ENCODE data around the gene EIF4E3. TPM values are rescaled to one million over a fixed set of nuclear protein-coding genes. Genes with fewer than 3 reads are reported as not detected.

EIF4E3 gene
- total RNA-seq, 4 donors from 2014 or later: 36.2 to 51.9 (median 39.4) TPM

DNA sequence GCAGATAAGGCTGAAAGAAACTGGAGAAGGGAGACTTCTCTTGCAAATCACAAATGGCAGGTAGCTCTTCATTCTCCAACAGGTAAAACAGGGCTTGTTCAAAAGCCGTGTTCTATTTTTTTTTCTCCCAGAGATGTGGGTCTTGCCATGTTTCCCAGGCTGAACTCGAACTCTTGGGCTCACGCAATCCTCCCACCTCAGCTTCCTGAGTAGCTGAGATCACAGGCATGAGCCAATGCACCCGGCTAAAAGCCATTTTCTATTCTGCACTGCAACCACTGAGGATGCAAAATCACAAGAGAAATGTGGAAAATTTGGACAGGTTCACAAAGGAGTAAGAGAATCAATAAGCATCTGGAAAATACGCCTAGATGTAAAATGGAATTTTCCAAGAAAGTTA, 19.5 kb downstream of the EIF4E3 start:
- no peak for DNase-seq (ENCODE audit: extremely low spot score)
- 94% methylated on average over 5 of the region's 5 CpGs for WGBS
- no peak for TF ChIP-seq POLR2A (IDR thresholded peaks at IDR 0.05; ENCODE audit: low read depth)
- TF ChIP-seq EP300 (IDR thresholded peaks at IDR 0.05): no peak
- no peak for TF ChIP-seq POLR2AphosphoS5 (IDR thresholded peaks at IDR 0.05)
- TF ChIP-seq, protein P1, sequence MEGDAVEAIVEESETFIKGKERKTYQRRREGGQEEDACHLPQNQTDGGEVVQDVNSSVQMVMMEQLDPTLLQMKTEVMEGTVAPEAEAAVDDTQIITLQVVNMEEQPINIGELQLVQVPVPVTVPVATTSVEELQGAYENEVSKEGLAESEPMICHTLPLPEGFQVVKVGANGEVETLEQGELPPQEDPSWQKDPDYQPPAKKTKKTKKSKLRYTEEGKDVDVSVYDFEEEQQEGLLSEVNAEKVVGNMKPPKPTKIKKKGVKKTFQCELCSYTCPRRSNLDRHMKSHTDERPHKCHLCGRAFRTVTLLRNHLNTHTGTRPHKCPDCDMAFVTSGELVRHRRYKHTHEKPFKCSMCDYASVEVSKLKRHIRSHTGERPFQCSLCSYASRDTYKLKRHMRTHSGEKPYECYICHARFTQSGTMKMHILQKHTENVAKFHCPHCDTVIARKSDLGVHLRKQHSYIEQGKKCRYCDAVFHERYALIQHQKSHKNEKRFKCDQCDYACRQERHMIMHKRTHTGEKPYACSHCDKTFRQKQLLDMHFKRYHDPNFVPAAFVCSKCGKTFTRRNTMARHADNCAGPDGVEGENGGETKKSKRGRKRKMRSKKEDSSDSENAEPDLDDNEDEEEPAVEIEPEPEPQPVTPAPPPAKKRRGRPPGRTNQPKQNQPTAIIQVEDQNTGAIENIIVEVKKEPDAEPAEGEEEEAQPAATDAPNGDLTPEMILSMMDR (IDR thresholded peaks at IDR 0.05): no peak

DNA sequence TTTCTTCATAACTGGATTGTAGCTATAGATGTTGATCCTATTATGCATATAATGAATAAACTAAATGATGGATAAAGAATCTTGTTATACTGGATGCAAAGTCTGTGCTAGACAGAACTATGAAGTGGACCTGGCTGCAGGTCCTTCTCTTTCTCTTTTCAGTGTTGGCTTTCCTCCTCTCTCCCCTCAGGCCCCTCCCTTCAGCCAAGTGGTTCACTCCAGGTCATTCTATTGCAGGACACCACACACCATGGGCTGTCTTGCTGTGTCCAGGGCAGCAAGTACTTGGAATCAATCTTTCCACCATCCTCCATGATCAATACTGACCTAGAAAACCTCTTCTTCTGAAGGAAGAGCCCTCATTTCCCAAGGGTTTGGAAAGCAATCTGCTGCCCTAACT, 20.3 kb downstream of the EIF4E3 start:
- no peak for DNase-seq (ENCODE audit: extremely low spot score)
- Histone ChIP-seq H3K4me3 (no peak overlapping the region), H3K27me3 (no peaks in the 10 kb centered on the region), H3K9me3 (no peaks in the 10 kb centered on the region), H3K36me3 (peaks cover 0 to 38% (median 3%) of the 10 kb centered on the region in 4 donors), H3K27ac (replicated peaks in 1 of 4) (no peak overlapping the region), H3K4me1 (peaks cover 3 to 16% (median 9%) of the 10 kb centered on the region in 4 donors)
- intact Hi-C loops (cut with DNase I): loop anchor here (5.0 kb wide), 1 partner anchor 152 kb away; no protein-coding TSS in a partner anchor
- TF ChIP-seq EP300 (IDR thresholded peaks at IDR 0.05) (no peak), POLR2AphosphoS5 (IDR thresholded peaks at IDR 0.05) (no peak), POLR2A (IDR thresholded peaks at IDR 0.05; ENCODE audit: low read depth) (no peak)
- TF ChIP-seq, protein P1 (IDR thresholded peaks at IDR 0.05): no peak

More for the DNA sequence above, 19.5 kb downstream of the EIF4E3 start:
- Histone ChIP-seq H3K9me3 (no peaks in the 10 kb centered on the region), H3K27me3 (no peaks in the 10 kb centered on the region), H3K36me3 (peaks cover 0 to 43% (median 6%) of the 10 kb centered on the region in 4 donors), H3K4me1 (peaks cover 3 to 20% (median 14%) of the 10 kb centered on the region in 4 donors), H3K4me3 (no peak overlapping the region), H3K27ac (replicated peaks in 1 of 4) (no peak overlapping the region)
- intact Hi-C loops (cut with DNase I): loop anchor here (5.0 kb wide), 1 partner anchor 152 kb away; no protein-coding TSS in a partner anchor

DNA sequence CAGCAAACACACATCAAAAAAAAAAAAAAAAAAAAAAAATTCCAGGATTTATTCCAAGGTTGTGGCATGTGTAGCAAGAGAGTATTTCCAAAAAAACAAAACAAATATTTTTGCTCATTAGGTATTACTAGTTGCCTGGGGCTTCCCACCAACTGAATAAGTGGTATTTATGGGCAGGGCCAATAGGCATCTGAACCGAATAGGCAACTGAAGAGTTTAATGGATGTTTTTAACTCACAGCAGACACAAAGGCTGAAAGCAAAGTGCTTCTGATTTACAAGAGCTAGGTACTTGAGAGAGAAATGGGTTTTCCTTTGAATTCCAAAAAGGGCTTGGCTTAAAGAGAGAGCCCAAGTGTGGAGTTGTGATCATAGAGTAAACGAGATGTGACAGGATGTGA, 21.4 kb downstream of the EIF4E3 start:
- H3K4me3 ChIP-seq: no peak overlapping the region
- no peaks in the 10 kb centered on the region for H3K27me3 ChIP-seq
- H3K36me3 ChIP-seq: peaks cover 0 to 29% (median under 1%) of the 10 kb centered on the region in 4 donors
- H3K9me3 ChIP-seq: no peaks in the 10 kb centered on the region
- no peak overlapping the region for H3K27ac ChIP-seq (replicated peaks in 1 of 4)
- intact Hi-C loops (cut with DNase I): no loop called here
- TF ChIP-seq EP300 (IDR thresholded peaks at IDR 0.05): no peak
- TF ChIP-seq POLR2A (IDR thresholded peaks at IDR 0.05; ENCODE audit: low read depth): no peak
- no peak for TF ChIP-seq POLR2AphosphoS5 (IDR thresholded peaks at IDR 0.05)
- TF ChIP-seq, protein P1 (IDR thresholded peaks at IDR 0.05): no peak
- DNase-seq (ENCODE audit: extremely low spot score): no peak
- peaks cover 3 to 16% (median 9%) of the 10 kb centered on the region in 4 donors for H3K4me1 ChIP-seq
- 73% methylated on average over 2 of the region's 2 CpGs for WGBS

DNA sequence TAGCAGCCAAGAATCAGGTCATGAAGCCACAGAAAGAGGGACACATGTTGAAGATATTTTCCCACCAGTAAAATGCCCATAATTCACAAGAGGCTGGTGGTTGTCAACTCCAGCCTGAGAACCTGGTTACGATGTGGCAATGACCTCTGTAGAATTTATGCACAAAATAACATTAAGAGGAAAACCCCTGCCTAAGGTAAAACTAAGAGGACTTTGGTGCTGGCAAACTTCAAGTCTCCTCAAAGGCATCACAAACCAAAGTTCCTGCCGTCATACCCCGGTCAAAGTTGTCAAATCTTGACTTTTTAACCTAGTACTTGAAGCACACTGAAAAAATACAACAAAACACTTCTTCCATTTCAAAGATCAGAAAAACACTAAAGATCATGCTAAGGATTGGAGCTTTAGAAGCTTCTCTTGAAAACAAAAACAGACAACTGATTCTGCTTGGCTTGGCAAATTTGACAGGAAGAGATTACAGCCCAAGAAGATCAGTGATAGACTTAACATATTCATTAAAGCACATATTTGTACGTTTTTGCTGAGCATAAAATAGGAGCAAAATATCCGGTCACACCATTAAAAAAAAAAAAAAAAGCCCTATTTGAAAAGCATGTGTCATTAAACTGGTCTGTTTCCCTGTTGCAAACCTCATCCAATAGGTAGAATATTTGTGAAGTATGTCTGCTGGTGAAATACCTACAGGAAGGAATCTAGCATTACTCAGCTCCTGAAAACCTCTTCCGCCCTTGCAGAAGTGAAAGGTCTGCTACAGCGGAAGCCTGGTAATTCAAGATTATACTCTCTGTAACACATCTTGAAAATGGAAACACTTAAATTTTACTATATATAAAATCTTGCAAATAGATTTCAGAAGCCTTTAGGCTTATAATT, 22.8 kb downstream of the EIF4E3 start:
- Histone ChIP-seq H3K4me1 (peaks cover 0 to 16% (median 9%) of the 10 kb centered on the region in 4 donors), H3K27ac (replicated peaks in 1 of 4) (no peak overlapping the region), H3K27me3 (no peaks in the 10 kb centered on the region), H3K4me3 (no peak overlapping the region), H3K36me3 (peaks cover 0 to 28% (median 8%) of the 10 kb centered on the region in 4 donors), H3K9me3 (no peaks in the 10 kb centered on the region)
- intact Hi-C loops (cut with DNase I): no loop called here
- DNase-seq (ENCODE audit: extremely low spot score): no peak
- 83% methylated on average over 7 of the region's 7 CpGs for WGBS
- TF ChIP-seq POLR2A (IDR thresholded peaks at IDR 0.05; ENCODE audit: low read depth) (no peak), EP300 (IDR thresholded peaks at IDR 0.05) (no peak), POLR2AphosphoS5 (IDR thresholded peaks at IDR 0.05) (no peak)
- TF ChIP-seq, protein P1 (IDR thresholded peaks at IDR 0.05): no peak

All from esophagus muscularis mucosa (tissue), 4 donors.